GM19372 (cell line): ENCODE data around the gene SAP30BP.

Source experiments
- ATAC-seq: cut with Tn5 transposase; IDR thresholded peaks from one replicate; pipeline ENCODE4 v1.9.1; 2021; ENCODE audit warnings: mild to moderate bottlenecking, low read depth, moderate library complexity; ENCODE audit not compliant: unreplicated experiment

The SAP30BP gene

GRCh38 chr17:75755205-75755901 lies 88.2 kb downstream of the SAP30BP start:
- ATAC-seq, result no peak

- ATAC-seq, result no peak
Observed at GRCh38 chr17:75755990-75756389, 88.9 kb downstream of the SAP30BP start.

GRCh38 chr17:75756451-75757085 lies 89.4 kb downstream of the SAP30BP start:
- no peak for ATAC-seq

- no peak for ATAC-seq
Observed at GRCh38 chr17:75757086-75757681, 90.0 kb downstream of the SAP30BP start.
